Measurements from ENCODE around the gene PARP2.

GRCh38 chr14:20350282-20350681 is 6.8 kb downstream of the PARP2 start:
- no peak for TF ChIP-seq CTCF (IDR thresholded peaks at IDR 0.05)
- TF ChIP-seq ZFX (IDR thresholded peaks at IDR 0.05; ENCODE audit: borderline replicate concordance), result no peak
